Uterine smooth muscle cell (primary cell): ENCODE measurements around the gene NPY2R. TPM values are rescaled to one million over a fixed set of nuclear protein-coding genes. Genes with fewer than 3 reads are reported as not detected.

Experiments
- total RNA-seq: library from RNA; depleted of rRNA; stranded (reverse); fragments of >200 nt; gene quantifications from 2 replicates; pipeline ENCODE4 v1.2.3, GENCODE V29; 2014

NPY2R gene, protein sequence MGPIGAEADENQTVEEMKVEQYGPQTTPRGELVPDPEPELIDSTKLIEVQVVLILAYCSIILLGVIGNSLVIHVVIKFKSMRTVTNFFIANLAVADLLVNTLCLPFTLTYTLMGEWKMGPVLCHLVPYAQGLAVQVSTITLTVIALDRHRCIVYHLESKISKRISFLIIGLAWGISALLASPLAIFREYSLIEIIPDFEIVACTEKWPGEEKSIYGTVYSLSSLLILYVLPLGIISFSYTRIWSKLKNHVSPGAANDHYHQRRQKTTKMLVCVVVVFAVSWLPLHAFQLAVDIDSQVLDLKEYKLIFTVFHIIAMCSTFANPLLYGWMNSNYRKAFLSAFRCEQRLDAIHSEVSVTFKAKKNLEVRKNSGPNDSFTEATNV
- total RNA-seq = not detected in 2 replicates

DNA sequence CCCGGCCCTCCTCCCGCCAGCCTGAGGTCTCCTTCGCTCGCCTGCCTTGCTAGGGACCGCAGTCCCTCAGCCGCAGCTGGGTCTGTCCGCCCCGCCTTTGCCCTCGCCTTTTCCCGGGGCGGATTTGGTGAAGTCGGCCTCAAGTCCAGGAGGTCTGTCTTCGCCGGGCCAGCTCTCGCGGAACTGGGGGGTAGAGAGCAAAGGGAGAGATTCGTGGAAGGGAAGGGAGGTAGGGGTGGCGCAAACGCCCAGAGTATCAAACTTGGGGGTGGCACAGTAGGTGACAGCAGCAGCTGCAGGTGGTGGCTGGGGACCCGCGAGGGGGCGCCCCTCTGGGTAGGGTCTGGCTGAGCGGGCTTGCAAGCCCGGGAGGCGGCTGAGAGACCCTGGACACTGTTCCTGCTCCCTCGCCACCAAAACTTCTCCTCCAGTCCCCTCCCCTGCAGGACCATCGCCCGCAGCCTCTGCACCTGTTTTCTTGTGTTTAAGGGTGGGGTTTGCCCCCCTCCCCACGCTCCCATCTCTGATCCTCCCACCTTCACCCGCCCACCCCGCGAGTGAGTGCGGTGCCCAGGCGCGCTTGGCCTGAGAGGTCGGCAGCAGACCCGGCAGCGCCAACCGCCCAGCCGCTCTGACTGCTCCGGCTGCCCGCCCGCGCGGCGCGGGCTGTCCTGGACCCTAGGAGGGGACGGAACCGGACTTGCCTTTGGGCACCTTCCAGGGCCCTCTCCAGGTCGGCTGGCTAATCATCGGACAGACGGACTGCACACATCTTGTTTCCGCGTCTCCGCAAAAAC, at the start of gene NPY2R:
Gene NPY2R (plus strand): TSS at position 379 of the 797 bp plus-strand sequence. CDS start 5,304 bp downstream, outside the sequence.

Other genes starting within 250 kb of the NPY2R start
- 13.3 and 15.7 TPM in 2 replicates for gene MAP9, start 168.3 kb downstream of the NPY2R start, total RNA-seq